Epithelial cell of esophagus (primary cell): ENCODE results near the gene AUTS2.

Source experiments
- DNase-seq: peaks from one replicate; pipeline ENCODE4 v3.0.0; 2010; ENCODE audit warnings: low read depth
- H3K4me3 ChIP-seq: 2 replicates; pipeline ENCODE4 v1.5.1; 2011; ENCODE audit warnings: mild to moderate bottlenecking, low read length, control low read depth
- TF ChIP-seq, protein P1 (sequence below): IDR thresholded peaks from 2 replicates; pipeline ENCODE4 v1.5.1; 2011; ENCODE audit warnings: low read depth, mild to moderate bottlenecking, low read length, control low read depth, inconsistent platforms; ENCODE audit not compliant: insufficient read depth; ENCODE audit errors: missing control alignments

The AUTS2 gene

DNA sequence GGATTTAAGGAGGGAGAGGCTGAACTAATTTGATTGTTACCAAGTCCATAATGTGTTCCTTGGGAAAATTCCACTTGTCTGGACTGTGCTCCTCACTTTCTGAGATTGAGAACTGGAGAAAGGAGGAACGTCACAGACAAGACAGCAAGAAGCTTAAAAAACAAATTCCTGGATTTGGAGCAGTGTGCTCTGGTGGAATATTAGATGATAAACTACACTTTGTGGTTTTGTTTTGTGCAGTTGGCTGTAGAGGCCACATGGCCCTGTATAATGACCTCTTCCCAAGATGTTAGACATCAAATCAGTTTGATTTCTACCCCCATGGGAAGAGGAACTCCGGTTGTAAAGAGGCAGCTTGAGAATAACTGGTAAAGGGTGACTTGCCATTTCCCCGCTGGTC lies 1112.4 kb downstream of the AUTS2 start:
- no peak overlapping the region for H3K4me3 ChIP-seq
- TF ChIP-seq, protein P1, sequence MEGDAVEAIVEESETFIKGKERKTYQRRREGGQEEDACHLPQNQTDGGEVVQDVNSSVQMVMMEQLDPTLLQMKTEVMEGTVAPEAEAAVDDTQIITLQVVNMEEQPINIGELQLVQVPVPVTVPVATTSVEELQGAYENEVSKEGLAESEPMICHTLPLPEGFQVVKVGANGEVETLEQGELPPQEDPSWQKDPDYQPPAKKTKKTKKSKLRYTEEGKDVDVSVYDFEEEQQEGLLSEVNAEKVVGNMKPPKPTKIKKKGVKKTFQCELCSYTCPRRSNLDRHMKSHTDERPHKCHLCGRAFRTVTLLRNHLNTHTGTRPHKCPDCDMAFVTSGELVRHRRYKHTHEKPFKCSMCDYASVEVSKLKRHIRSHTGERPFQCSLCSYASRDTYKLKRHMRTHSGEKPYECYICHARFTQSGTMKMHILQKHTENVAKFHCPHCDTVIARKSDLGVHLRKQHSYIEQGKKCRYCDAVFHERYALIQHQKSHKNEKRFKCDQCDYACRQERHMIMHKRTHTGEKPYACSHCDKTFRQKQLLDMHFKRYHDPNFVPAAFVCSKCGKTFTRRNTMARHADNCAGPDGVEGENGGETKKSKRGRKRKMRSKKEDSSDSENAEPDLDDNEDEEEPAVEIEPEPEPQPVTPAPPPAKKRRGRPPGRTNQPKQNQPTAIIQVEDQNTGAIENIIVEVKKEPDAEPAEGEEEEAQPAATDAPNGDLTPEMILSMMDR = no peak
- no peak for DNase-seq

DNA sequence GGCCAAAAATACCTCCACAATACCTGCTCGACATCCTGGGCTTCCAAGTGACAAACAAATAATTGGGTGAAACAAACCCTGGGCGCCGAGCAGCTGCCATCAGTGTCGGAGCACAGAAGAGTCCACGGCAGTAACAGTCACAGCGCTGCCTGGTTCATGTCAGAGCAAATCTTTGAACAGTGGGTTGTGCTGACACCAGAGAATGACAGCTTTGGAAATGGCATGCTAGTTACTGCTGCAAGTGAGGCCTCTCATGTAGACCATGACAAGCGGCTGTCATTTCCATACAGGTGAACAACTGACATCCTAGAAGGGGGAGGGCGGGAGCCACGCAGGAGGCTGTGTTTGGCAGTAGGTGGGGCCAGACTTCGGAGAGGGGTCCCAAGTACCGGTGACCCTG lies 1113.2 kb downstream of the AUTS2 start:
- TF ChIP-seq, protein P1 = no peak
- no peak overlapping the region for H3K4me3 ChIP-seq
- no peak for DNase-seq

DNA sequence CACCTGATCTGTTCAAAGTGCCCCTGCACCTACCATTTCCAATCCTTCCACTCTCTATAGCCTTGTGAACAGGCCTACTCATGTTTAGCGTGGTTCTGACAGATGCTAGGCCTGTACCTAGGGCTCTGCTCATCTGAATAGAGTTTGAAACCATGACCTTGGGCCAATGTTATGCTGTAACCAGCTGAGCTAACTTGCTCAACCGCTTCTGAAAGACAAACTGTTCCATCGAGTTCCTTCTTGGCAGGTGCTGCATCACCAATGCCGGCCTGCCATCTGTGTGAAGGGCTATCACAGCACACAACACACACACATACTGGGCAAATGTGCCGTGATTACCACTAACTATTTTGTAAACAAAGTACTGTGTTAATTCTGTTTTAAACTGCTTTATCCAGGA lies 1114.7 kb downstream of the AUTS2 start:
- peak; percentile 75 for DNase-seq
- no peak overlapping the region for H3K4me3 ChIP-seq
- TF ChIP-seq, protein P1 = no peak

DNA sequence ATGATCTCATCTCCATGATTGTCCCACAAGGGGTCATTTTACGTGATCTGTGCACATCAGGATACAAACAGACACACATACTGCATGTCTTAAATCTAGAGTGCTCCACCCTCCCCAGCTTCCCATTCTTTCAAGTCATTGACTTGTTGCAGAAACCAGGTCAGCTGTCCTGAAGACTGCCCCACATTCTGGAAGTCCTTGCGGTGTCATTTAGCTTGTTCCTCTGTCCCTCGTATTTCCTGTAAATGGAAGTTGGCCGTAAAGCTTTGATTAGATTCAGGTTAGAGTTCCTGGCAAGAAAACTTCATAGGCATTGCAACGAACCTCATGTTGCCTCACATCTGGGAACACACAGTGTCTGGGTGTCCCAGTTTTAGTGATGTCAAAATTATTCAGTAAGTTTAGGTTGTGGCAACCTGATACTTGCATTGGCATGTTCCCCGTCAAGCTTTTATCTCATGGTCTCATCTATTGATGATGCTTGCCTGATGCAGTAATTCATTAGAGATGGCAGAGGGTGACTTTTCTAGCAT lies 1116.3 kb downstream of the AUTS2 start:
- no peak overlapping the region for H3K4me3 ChIP-seq
- no peak for DNase-seq
- TF ChIP-seq, protein P1 = no peak

DNA sequence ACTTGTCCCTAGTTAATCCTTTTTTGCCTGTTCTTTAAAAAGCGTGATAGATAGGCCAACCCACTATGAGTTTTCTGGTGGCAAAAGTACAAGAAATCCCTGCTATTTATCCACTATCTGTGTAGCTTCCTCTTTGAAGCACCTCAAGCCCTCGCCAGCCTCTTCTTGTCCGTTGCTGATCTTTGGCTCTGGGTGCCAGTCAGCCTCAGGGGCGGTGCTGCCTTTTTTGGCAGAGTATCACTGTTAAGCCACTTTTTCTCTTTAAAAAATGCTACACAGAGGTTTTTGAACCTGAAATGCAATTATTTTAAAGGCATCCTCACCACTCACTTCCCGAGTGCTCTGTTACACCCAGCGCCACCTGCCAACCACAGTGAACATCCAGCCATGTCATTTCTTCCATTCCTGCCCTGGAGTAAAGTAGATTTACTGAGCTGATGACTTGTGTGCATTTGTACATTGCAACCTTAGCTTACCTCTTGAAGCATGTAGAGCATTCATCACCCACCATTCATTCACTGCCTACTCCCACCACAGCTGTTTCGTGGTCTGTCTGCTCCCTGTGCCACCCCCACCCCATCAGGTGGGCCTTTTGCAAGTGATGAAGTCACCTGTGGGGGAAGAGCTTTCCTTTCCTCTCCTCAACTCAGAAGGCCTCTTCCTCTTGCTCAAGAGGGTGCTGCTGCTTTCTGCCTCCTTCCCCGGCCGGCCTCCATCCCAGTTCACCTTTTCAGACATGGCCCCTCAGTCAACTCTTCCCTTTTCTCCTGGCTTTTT lies 1119.5 kb downstream of the AUTS2 start:
- TF ChIP-seq, protein P1 = no peak
- no peak overlapping the region for H3K4me3 ChIP-seq
- DNase-seq = no peak

DNA sequence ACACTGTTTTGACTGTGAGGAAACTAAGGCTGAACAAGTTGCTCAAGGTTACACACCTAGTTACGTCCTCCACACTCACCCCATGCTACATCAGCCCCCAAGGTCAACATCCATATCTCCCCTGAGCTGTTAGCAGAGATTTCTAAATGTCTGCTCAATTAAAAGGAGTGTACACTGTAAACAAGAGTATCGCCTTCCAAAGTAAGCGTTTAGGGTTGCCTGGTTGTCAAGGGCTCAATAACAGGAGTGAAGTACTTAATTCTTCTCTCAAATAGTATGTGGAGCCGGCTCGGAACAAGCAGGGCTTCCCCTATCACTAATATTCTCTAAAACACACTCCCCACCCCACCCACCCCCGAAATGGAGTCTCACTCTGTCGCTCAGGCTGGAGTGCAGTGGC lies 1120.8 kb downstream of the AUTS2 start:
- no peak for DNase-seq
- no peak overlapping the region for H3K4me3 ChIP-seq
- TF ChIP-seq, protein P1 = no peak
